D721Med (cell line): ENCODE results near the gene UNC13B.

Experiments
- DNase-seq: peaks from one replicate; pipeline ENCODE4 v3.0.0; 2011; ENCODE audit warnings: low spot score; ENCODE audit not compliant: insufficient read length
- FAIRE-seq: peaks from 2 replicates; lab custom pipeline; 2011; peaks lifted over from hg19 to GRCh38; lab: Jason Lieb, UNC
- CTCF ChIP-seq: IDR thresholded peaks from 2 replicates; pipeline ENCODE4 v1.5.1; 2012; ENCODE audit warnings: mild to moderate bottlenecking, control low read depth; ENCODE audit not compliant: insufficient read depth; ENCODE audit errors: missing control alignments

UNC13B gene

GRCh38 chr9:35338561-35339274 is 176.9 kb downstream of the UNC13B start:
- DNase-seq, result no peak
- FAIRE-seq, result no peak
- no peak for TF ChIP-seq CTCF

DNA sequence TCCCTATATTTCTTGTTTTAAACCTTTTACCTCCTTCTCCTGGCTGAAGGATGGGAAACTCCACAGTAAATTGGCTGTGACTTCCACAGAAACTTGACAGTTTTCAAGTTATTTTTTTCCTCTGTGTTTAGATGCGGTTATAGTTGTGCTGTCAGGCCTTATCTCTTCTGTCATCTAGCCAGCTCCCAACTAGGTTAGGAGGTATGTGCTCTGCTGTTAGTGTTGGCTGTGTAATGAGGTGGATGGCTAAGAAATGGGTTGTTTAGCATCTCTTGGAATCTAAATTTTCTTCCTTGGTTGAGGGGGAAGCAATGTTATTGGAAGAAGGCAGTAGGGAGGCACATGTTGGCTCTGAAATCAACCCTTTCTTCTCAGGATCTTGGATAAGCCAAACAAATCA is 178.2 kb downstream of the UNC13B start:
- DNase-seq (no peak), FAIRE-seq (no peak)
- no peak for TF ChIP-seq CTCF

GRCh38 chr9:35341021-35341420 is 179.2 kb downstream of the UNC13B start:
- no peak for TF ChIP-seq CTCF
- no peak for FAIRE-seq
- DNase-seq, result no peak

DNA sequence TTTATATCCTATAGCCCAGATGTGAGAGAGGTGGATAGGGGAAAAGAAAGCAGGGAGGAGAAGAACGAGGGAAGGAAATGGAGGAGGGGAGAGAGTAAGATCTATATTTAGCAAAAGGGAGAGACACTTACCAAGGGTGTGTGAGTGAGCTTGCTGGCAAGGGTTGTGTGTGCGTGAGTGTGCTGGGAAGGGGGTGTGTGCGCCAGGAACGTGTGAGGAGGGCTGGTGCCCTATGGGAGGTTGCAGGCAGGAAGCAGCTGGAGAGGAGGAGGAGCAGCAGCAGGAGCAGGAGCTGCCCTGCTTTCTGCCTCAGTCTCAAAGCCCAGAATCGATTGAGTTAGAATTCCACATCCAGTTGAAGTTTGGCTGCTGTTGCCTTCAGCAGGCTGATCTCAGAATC is 179.8 kb downstream of the UNC13B start:
- no peak for TF ChIP-seq CTCF
- DNase-seq (no peak), FAIRE-seq (no peak)

- DNase-seq (no peak), FAIRE-seq (no peak)
- TF ChIP-seq CTCF, result no peak
Measured at GRCh38 chr9:35342221-35342958, 180.6 kb downstream of the UNC13B start.

DNA sequence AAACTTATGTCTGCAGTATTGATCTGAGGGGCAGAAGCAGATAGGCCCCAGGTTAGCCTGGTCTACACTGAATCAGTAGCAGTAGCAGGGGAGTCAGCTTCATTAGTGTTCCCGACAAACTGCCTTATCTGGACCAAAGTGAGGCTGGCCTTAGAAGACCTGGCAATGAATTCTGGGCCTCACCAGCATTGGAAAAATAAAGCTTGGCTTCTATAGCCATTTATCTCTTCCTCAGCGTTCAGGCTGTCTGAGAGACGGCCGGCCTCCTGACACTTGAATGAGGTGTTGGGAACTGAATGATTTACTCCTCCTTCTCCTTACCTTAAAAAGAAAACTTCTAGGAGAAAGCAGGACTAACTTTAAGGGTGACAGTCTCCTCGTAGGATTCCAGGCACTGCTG is 186.3 kb downstream of the UNC13B start:
- DNase-seq (no peak), FAIRE-seq (no peak)
- no peak for TF ChIP-seq CTCF
